ENCODE data around the gene SLC4A2.

- TF ChIP-seq POLR2AphosphoS5 (IDR thresholded peaks at IDR 0.05; ENCODE audit: insufficient read depth in 1 of 2, low read depth in 1 of 2) (no peak), CTCF (IDR thresholded peaks at IDR 0.05) (no peak), POLR2A (IDR thresholded peaks at IDR 0.05) (no peak)
Observed at GRCh38 chr7:151056666-151057505, 2.5 kb upstream of the SLC4A2 start.
